Left lobe of liver (tissue), 2 donors: ENCODE data around the gene PURB. TPM values are rescaled to one million over a fixed set of nuclear protein-coding genes. Genes with fewer than 3 reads are reported as not detected.
A peak's percentile ranks its signal among the peaks of the same experiment; 100 is the strongest.
"Not testable (repeated sequence)": the region's sequence is repeated elsewhere in the genome, so short reads cannot be mapped to it uniquely, and the experiment has no call there.

Experiments used
- ATAC-seq: fragments of 200-7000 bp; cut with Tn5 transposase; one replicate; pipeline ENCODE4 v1.9.1; 2020; ENCODE audit warnings: mild to moderate bottlenecking, moderate library complexity
- DNase-seq: peaks from one replicate; pipeline ENCODE4 v3.0.0-alpha.2; 2020; ENCODE audit warnings: low spot score
- total RNA-seq: library from RNA; stranded (reverse); gene quantifications from one replicate; pipeline ENCODE4 v1.2.1, GENCODE V29; 2021
- donor health status: DM: no; HTN: no; CAD: no; lungs with moderate emphysema.
- donor health status: DM: no; HTN: yes; CAD: no.

PURB gene
- total RNA-seq, 1 donor from 2014 or later = 5.0 TPM

- DNase-seq = peak; percentile 84
These were observed 8.4 kb upstream of the PURB start for GRCh38 chr7:44893710-44894234.

GRCh38 chr7:44891791-44892190 is 6.5 kb upstream of the PURB start:
- no peak for DNase-seq
- ATAC-seq = no peak

More at GRCh38 chr7:44893710-44894234, 8.4 kb upstream of the PURB start:
- peak; percentile 90 for ATAC-seq

- no peak for DNase-seq
- ATAC-seq = no peak
These were observed 6.0 kb upstream of the PURB start for GRCh38 chr7:44891372-44891771.

GRCh38 chr7:44889086-44889781 is 3.9 kb upstream of the PURB start:
- DNase-seq = no peak
- ATAC-seq = no peak

GRCh38 chr7:44887293-44887692 is 2.0 kb upstream of the PURB start:
- DNase-seq (no peak), ATAC-seq (no peak)

GRCh38 chr7:44884621-44885393 is 523 bp downstream of the PURB start:
- DNase-seq (peak; percentile 60), ATAC-seq (peak; percentile 33)

- ATAC-seq = no peak
- no peak for DNase-seq
These were observed 1.2 kb downstream of the PURB start for GRCh38 chr7:44883961-44884620.

- DNase-seq = no peak
These were observed 2.4 kb downstream of the PURB start for GRCh38 chr7:44882899-44883298.

GRCh38 chr7:44881610-44882009 is 3.7 kb downstream of the PURB start:
- ATAC-seq (no peak), DNase-seq (no peak)

More at GRCh38 chr7:44882899-44883298, 2.4 kb downstream of the PURB start:
- ATAC-seq = no peak

- no peak for ATAC-seq
These were observed 4.2 kb downstream of the PURB start for GRCh38 chr7:44881066-44881600.

GRCh38 chr7:44880317-44881018 is 4.9 kb downstream of the PURB start:
- DNase-seq = no peak
- no peak for ATAC-seq

More at GRCh38 chr7:44881066-44881600, 4.2 kb downstream of the PURB start:
- no peak for DNase-seq

GRCh38 chr7:44876393-44876792 is 8.9 kb downstream of the PURB start:
- no peak for ATAC-seq
- no peak for DNase-seq

- ATAC-seq (no peak), DNase-seq (no peak)
These were observed 10.1 kb downstream of the PURB start for GRCh38 chr7:44875241-44875640.

- ATAC-seq = no peak
- DNase-seq = no peak
These were observed 12.5 kb downstream of the PURB start for GRCh38 chr7:44872787-44873186.

GRCh38 chr7:44871918-44872317 is 13.4 kb downstream of the PURB start:
- ATAC-seq, DNase-seq: not testable (repeated sequence)

- DNase-seq, ATAC-seq: not testable (repeated sequence)
These were observed 14.6 kb downstream of the PURB start for GRCh38 chr7:44870780-44871179.

GRCh38 chr7:44870336-44870735 is 15.0 kb downstream of the PURB start:
- not testable (repeated sequence) for ATAC-seq, DNase-seq

GRCh38 chr7:44867073-44867995 is 18.0 kb downstream of the PURB start:
- no peak for ATAC-seq
- no peak for DNase-seq

GRCh38 chr7:44861949-44862348 is 23.4 kb downstream of the PURB start:
- ATAC-seq, DNase-seq: not testable (repeated sequence)
